ENCODE measurements around the gene TMEM51.

- TF ChIP-seq EZH2 (IDR thresholded peaks at IDR 0.05; ENCODE audit: borderline replicate concordance, low read depth, low read length, poor library complexity, severe bottlenecking) (no peak), CTCF (conservative IDR thresholded peaks at IDR 0.05; ENCODE audit: low read depth, low read length) (no peak)
These were observed 48.5 kb downstream of the TMEM51 start for GRCh38 chr1:15201849-15202551.
